Hematopoietic multipotent progenitor cell treated with erythropoietin and hydrocortisone succinate and interleukin-3 and kit ligand, for 17 days (in vitro differentiated cells): ENCODE measurements around the gene R3HCC1L.

Source experiments
- DNase-seq: peaks from one replicate; pipeline ENCODE4 v3.0.0-alpha.2; 2015; ENCODE audit warnings: low spot score

The R3HCC1L gene

GRCh38 chr10:98134431-98135221 lies at the start of gene R3HCC1L:
Gene R3HCC1L (plus strand): TSS chr10:98134657. CDS start chr10:98208115, 73,458 bp downstream.
- peak; percentile 89 for DNase-seq

DNA sequence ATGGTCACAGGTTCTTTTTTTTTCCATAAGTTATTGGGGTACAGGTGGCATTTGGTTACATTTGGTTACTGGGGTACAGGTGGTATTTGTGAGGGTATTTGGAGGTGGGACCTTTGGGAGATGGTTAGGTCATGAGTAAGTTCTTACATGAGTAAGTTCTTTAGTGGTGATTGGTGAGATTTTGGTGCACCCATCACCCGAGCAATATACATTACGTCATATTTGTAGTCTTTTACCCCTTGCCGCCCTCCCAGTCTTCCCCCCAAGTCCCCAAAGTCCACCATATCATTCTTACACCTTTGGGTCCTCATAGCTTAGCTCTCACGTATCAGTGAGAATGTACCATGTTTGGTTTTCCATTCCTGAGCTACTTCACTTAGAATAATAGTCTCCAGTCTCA lies 49.2 kb upstream of the R3HCC1L start:
- DNase-seq: no peak

GRCh38 chr10:98086837-98087708 lies 47.4 kb upstream of the R3HCC1L start:
- DNase-seq: no peak

- no peak for DNase-seq
These were observed 46.1 kb upstream of the R3HCC1L start for GRCh38 chr10:98088186-98088971.

DNA sequence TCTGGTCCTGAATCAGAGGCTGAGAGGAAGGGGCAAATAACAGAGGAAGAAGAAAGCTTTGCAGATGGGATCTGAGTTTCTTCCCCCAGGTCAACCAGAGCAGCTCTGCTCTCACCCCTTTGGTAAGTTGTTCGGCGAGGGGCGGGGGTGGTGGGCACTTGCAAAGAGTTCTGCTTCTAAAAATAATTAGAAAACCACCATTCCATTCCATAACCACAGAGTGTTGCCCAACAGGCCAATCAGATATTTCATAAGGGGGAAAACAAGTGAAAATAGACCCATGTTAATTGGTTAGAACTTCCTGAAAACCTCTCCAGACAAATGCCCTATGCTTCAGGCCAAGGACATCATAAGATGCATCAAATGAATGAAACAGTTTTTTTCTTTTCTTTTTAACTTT lies 43.6 kb upstream of the R3HCC1L start:
- no peak for DNase-seq

DNA sequence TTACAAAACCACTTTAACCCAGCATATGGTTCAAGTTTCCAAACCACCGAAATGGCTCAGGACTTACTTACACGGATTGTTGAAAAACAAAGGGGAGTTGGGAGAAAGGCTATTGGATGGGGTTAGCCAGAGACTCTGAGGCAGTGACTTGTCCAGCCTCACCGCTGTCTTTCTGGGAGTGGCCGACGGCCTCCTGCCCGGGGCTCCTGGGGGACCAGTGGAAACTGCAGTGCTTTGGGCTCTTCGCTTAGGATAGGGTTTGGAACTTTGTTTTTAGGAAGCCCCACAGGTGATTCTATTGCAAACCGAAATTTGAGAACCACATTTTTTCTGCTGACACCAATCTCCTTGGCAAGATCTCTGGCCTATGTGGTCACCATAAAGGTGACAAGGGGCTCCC lies 38.1 kb upstream of the R3HCC1L start:
- no peak for DNase-seq

DNA sequence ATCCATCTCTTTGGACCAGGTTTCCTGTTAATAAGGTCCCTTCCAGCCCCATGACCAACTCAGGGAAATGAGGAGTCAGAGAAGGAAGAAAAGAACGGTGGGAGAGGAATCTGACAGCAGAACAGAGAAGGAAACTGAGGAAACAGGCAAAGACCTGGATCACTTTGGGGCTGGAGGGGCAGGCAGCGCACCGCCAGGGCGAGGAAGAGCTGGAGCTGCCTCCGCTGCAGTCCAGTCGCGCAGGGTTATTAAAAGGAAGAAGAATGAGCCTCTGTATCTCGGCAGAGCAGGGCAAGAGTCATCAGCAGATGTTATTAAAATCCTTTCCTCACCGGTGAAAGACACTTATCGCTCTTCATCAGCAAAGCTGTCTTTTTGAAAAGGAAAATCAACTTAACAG lies 37.7 kb upstream of the R3HCC1L start:
- DNase-seq: no peak

DNA sequence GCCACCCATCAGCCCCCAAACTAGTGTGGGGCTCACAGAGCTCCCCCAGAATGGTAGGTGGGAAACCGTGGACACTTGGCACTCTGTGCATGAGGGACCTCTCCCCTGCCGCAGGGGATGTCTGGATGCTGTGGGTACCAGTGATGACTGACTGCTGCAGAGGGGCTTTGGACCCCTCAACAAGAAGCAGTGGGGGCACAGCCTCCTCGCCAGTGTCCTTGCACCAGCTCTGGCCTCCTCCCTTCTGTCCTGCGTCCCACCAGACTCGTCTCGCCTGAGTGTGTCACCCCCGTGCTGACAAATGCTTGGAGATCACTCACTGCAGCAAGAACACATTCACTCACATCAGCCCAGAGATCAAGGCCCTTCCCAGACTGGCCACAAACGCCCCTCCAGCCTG lies 37.3 kb upstream of the R3HCC1L start:
- DNase-seq: no peak

- DNase-seq: no peak
These were observed 36.8 kb upstream of the R3HCC1L start for GRCh38 chr10:98097616-98098015.

GRCh38 chr10:98098247-98098646 lies 36.2 kb upstream of the R3HCC1L start:
- no peak for DNase-seq

- no peak for DNase-seq
These were observed 34.0 kb upstream of the R3HCC1L start for GRCh38 chr10:98100476-98100875.

DNA sequence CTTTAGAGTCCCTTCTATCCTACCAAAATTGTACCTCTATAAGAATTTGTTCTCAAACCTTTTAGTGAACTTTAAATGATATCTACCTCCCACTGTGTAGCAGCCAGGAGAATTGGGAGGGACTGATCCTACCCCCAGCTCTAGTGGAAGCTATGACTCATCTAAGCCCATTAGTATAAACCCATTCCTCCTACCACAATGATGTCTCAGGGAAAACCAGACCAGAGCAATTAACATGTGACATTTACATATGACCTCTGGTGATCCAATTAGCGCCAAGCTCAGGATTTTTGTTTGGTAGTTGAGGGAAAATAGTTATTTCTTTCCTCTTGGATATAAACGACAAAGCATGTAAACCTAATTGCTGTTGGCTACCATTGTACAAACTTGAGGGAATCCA lies 33.1 kb upstream of the R3HCC1L start:
- no peak for DNase-seq

GRCh38 chr10:98104125-98104524 lies 30.3 kb upstream of the R3HCC1L start:
- DNase-seq: no peak

GRCh38 chr10:98106531-98106930 lies 27.9 kb upstream of the R3HCC1L start:
- DNase-seq: no peak

DNA sequence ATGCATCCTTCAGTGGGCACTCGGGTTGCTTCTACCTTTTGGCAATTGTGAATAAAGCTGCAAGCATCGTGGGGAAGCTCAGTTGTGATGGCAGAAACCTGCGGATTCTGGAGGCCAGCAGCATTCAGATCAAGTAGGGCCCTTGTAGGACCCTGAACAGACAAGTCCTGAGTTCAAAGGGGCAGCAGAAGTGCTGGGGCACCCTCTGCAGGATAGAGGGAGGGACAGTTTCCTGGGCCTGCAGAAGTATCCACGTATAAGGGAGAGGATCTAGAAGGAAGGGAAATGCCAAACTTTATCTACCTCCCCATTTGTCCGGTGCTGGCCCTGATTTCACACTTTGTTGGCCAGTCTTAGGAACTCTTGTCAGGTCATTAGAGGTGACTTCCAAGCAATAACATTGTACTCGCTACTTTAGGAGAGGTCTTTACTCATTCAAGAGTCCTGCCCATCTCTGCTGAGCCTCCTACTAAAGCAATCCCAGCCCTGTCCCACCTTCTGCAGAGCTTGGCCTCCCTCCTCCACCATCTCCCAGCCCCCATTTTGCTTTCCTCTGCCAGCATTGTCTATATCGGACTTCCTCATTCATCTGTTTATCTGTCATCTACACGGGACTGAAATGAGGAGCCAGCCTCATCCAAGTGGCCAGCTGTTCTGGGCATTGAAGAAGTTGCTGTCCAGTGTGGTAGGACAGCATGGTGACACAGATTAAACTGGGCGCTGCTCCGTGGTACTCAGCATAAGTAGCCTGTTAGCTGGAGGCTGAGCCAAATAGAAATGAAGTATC lies 26.6 kb upstream of the R3HCC1L start:
- no peak for DNase-seq

GRCh38 chr10:98110356-98110755 lies 24.1 kb upstream of the R3HCC1L start:
- no peak for DNase-seq

DNA sequence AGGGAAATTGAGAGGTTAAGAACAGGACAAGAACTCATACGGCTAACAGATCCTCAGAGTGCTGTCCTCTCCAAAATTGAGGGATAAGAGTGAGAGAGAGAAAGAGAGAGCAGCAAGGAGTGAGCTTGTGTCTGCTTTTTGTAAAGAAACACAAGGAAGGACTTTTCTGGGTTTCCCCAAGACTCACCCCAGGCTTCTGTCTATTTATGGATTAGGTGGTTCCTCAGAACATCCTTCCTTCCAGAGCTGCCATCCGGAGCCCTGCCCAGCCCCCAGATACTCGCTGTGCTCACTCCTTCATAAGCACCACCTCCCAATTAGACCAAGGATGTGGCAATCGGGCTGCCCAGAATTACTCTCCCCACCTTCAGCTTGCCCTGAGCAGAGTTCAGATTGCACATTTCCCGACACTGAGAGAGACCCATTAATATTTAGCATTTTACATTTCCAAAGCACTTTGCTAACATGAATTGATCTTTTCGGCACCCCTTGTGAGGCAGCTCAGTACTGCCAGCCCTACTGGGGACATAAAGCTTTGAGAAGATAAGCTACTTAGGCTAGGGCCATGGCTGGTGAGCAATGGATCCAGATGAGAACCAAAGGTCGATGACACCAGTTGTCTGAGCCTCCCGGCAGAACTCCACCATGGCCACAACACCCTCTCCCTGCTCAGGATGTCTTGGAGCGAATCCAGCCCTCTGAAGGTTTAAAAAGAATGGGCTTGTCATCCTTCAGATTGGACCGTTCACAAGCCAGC lies 19.2 kb upstream of the R3HCC1L start:
- DNase-seq: no peak

DNA sequence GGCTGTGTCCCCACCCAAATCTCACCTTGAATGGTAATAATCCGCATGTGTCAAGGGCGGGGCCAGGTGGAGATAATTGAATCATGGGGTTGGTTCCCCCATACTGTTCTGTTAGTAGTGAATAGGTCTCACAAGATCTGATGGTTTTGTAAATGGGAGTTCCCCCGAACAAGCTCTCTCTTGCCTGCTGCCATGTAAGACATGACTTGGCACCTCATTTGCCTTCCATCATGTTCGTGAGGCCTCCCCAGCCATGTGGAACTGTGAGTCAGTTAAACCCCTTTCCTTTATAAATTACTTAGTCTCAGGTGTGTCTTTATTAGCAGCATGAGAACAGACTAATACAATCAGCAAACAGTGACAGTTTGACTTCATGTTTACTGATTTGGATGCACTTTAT lies 14.6 kb upstream of the R3HCC1L start:
- DNase-seq: no peak

DNA sequence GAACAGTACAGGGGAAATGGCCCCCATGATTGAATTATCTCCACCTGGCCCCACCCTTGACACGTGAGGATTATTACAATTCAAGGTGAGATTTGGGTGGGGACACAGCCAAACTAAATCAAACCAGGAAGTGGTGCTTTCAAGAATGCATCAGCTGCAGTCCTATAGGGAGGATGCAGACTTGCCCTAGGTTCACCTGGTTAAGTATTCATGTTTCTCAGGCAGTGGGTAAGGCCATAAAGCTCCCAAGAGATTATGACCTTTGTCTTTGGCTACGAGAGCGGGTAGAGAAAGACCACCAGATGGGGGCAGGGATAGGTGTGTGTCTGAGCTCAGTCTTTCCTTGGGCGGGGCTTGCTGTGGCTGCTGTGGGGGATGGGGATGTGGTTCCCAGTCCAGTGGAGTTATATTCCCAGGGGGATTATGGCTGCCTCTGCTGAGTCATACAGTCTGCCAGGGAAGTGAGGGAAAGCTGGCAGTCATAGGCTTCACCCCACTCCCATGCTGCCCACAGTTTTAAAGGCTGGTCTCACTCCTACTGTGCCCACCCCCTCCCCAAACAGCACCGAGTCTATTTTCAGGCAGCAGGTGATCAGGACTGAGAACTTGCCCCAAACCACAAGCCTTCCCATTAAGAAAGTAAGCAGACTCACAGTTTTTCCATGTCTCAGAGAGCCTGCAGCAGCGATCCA lies 8.4 kb upstream of the R3HCC1L start:
- no peak for DNase-seq

GRCh38 chr10:98128802-98129201 lies 5.7 kb upstream of the R3HCC1L start:
- DNase-seq: no peak
